GM18907 (cell line): Measurements from ENCODE around the gene PTK7.

ENCODE experiments used
- ATAC-seq: cut with Tn5 transposase; IDR thresholded peaks from one replicate; pipeline ENCODE4 v1.9.1; 2021; ENCODE audit warnings: mild to moderate bottlenecking, moderate library complexity; ENCODE audit not compliant: unreplicated experiment

The PTK7 gene

DNA sequence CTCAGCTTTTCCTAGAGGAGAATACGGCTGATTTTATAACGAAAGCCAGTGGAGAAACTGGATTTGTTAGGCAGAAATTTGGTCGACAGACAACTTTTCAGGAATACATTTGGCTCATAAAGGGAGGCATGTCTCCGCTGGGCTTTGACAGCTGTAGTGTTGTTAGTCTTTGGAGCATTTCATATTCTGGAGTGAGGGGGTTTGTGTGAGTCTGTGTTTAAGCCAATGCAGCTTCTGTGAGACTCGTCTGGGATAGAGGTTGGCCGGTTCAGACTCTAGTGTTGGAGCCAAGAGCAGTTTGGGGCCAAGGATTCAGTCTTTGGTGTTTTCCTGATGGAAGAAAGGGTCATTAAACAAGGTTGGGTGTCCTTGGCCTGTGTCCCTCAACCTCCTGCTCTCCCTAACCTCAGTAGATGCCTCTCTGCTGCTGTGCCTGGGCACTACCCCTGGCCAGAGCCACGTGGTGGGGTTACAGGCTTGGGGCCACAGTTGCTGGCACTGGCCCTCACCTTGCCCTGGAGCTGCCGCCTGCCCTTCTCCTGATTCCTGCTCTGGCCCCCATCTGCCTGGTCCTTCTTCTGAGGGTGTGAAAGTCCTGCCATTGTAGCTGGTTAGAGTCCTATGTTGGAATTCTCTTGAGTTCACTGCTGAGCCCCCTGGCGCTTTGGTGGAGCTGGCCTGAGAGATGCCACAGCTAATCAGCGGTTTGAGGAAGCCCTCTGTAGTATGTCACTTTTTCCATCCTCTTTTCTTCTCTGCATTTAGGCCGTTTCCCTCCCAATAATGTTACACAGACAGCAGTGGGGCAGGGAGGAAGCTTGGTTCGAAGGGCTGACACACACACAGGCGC, 6.9 kb downstream of the PTK7 start:
- no peak for ATAC-seq

DNA sequence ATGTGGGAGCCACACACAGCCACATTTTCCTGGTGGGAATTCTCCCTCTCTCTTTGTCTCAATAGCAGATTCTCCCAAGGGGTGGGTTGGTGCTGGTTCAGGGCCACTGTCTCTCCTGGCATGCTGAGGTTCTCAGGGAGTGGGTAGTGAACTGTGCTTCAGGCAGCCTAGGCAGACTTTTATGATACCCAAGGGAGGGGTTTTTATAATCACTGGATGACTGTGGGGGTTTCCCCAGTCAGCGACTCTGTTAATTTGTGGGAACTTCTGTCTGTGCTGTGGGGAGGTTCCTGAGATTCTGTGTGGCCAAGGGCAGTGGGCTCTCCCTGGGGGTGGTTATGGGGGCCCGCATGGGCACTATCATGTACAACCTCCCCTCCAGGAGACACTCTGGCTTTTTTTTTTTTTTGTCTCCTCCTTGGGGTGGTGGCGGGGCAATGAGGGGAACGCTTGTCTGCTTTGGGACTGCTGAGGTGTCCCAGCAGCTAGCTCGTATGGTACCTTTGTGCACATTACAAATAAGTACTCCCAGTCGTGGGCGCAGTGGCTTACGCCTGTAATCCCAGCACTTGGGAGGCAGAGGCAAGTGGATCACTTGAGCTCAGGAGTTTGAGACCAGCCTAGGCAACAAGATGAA, 10.0 kb downstream of the PTK7 start:
- ATAC-seq, result no peak

DNA sequence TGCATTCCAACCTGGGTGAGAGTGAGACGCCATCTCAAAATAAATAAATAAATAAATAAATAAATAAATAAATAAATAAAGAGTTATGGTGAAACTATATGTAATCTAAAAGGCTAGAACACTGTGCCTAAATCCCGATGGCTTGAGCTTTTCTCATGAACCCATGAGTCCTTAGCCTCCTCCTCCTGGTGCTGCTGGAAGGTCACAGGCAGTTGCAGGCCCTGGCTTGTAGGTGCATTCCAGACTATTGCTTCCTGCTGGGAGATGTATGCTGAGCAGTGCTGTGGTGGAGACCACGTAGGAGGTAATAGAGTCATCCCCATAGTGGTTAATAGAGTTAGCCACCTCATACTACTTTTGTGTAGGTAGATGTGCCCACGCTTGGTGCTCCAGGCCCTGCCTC, 12.5 kb downstream of the PTK7 start:
- no peak for ATAC-seq

DNA sequence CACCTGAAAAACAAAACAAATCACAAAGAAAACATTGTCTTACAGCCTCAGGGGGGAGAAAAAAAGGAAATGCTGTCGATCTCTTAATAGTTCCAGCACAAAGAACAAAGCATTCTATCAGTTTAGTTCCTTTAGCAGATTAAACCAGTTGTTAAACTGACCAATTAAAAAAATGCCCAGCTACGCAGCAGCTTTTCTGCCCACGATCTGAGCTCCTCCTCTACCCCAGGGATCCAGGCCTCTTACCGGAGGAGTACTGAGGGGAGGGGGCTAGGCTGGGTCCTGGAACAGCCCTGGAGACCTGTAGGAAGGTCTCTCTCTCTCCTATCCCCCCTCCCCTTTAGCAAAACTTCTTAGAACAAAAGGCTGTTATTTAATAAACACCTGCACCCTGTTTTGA, 13.4 kb downstream of the PTK7 start:
- ATAC-seq, result no peak

DNA sequence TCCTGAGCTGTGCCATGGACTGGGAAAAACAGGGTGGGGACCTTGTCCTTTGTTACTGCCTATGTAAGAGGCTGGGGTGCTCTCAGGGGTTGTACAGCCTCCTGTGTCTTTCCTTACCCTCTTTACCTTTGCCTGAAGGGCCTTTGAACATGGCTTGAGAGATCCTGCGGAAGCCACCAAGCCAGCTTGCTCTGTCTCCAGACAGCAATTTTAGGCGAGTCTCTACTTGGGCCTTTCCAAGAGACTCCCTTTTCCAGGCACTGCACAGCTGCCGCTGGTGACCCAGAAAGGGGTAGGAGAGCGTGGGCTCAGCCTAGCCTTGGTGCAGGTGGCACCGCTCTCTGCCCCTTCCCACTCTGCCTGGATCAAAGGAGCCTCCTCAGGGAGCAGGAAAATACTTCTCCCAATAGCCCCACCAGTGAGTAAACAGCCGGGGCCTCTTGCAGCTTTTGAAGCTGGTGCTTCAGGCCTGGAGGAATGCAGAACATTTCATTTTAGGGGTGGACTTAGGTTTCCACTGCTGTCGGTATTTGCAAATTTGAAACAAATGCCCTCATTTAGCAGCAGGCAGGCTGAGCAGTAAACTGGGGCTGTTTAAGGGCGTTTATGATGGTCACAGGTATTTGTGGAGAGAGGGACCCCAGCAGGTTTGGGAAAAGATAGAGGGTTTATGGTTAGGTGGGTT, 13.9 kb downstream of the PTK7 start:
- no peak for ATAC-seq

DNA sequence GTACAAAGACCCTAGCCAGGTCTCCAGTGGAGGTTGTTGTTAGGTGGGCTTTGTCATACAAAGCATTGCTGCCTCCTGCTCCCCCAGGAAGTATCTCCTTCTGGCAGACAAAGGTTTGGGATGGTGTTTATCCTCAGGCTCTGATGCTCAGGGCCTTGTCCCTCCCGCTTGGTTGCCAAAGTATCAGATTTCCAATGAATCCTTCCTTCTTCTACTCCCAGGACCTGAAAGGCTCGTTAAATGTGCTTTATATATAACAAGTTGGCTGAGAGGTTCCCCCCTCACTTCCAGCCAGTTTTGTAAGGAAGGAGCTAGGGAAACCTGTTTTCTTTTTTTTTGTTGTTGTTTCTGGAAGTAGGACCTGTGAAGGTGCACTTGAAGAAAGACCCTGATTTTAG, 14.4 kb downstream of the PTK7 start:
- no peak for ATAC-seq

DNA sequence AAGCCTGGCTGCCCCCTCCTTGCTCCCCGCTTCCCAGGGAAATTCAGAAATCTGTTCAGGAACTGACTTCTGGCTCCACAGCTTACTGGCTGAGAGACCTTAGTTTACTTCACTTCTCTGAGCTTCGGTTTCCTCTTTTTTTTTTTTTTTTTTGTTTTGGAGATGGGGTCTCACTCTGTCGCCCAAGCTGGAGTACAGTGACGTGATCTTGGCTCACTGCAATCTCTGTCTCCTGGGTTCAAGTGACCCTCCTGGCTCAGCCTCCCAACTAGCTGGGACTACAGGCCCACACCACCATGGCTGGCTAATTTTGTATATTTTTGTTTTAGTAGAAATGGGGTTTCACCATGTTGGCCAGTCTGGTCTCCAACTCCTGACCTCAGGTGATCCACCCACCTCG, 14.9 kb downstream of the PTK7 start:
- no peak for ATAC-seq

DNA sequence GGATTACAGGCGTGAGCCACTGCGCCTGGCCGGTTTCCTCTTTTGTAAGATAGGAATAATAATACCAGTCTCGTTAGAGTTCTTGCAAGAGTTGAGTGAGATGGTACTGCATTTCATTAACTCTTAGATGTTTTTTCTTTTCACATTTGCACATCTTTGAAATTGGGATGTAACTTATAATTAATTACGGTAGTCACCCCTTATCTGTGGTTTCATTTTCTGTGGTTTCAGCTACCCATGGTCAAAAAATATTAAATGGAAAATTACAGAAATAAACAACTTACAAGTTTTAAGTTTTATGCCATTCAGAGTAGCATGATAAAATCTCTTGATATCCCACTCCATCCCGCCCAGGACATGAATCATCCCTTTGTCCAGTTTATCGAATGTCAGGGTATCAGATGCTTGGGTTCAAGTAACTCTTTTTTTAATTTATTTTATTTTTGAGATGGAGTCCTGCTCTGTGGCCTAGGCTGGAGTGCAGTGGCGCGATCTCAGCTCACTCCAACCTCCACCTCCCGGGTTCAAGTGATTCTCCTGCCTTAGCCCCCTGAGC, 15.4 kb downstream of the PTK7 start:
- ATAC-seq, result no peak

DNA sequence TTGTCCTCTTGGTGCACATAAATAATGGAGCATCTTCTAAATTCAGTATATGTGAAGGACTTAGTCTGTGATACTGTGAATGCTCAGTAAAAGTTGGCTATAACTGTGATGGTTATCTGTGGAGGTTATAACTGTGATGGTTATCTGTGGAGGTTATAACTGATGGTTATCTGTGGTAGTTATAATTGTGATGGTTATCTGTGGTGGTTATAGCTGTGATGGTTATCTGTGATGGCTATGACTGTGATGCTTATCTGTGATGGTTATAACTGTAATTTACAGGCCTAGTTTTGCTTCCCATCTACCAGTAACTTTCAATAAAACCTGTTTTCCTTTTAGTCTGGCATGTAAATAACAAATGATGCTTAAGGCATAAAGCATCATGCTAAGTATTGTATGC, 16.5 kb downstream of the PTK7 start:
- ATAC-seq, result no peak

DNA sequence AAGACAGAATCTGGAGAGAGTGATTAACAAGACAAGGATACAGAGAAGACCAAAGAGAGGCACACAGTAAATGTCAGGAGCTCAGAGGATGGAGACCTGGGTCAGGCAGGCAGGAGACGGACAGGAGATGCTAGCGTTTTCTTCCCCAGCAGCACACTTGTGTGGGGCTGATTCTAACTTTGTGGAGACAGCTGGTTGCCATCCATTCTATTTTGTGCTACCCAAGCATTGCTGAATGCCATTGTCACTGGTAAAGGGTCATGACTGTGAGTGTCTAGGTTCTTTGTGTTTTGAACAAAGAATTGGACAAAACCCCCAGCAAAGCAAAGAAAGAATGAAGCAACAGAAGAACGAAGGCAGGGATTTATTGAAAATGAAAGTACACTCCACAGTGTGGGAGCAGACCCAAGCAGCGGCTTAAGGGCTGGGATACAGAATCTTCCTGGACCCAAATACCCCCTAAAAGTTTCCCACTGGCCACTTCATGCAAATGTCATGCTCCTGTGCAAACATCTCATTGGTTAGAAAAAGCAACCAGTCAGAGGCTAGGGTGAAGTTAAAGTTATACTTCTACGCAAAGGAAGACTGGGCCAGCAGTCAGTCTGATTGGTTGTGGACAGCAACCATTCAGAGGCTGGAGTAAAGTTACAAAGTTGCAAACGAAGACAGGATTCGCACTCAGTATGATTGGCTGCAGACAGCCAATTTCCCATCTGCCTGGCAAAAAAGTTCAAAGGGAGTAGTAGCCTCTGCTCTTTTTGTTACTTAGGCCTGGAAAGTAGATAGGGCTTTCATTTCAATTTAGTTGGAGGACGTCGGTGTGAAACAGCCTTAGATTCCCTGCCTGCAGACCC, 17.5 kb downstream of the PTK7 start:
- no peak for ATAC-seq

DNA sequence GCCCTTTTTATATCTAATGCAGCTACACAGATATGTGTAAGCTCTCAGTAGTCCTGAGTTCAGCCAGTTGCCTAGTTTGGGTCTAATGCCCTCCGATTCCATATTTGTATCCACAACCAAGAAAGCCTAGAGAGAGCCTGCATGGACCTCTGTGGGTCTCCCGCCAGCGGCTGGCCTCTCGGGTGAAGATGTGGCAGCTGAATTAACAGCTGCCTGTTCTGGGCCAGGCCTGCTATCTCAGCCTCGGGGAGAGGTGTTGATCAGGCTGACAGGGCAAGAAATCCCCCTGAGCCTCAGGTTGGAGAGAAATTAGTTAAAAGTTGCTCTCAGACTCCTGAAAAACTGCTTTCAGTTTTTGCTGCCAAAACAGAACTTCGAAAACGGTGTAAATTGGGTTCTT, 19.8 kb downstream of the PTK7 start:
- no peak for ATAC-seq

DNA sequence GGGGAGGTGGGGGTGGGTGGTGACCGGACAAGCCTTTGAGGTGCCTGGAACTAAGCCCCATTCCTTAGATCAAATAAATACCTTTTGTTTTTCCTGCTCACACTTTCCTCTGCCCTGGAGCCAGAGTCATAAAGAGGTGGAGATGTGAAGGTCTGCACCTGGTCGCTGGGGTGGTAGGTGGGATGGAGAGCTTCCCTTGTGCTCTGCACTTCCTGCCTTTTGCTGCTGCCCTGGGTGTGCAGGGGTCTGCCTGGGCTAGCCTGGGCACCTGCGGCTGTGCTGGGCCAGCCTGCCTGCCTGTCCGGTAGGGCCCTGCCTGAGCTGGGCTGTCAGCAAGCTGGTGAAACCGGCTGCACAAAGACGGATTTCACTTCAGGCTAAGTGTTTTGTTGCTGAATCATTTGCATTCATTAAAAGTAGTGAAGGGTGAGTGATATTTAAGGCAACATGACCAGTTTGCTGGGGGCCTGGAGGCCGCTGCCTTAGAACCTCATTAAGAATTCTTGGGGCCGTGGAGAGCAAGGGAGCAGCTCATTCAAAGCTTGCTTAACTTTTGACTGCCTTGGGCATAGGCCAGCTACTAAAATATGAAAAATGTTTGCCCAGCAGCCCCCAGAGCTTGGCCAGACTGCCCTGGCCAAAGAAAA, 20.5 kb downstream of the PTK7 start:
- ATAC-seq, result no peak

DNA sequence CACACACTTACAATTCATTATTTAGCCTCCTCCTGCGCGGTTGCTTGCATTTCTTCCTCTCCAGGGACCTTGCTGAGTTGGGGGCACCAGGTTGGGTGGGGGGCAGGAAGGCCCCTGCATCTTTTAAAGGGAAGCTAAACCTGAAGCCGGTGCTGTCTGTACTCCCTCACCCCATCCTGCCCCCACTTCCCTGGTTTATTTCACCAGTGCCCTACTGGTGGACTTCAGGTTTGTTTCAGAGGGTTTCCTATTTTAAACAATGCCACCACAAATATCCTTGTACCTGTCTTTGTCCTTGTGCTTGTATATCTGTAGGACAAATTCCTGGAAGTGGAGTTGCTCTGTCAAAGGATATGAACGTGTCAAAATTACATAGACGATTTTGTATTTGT, 21.0 kb downstream of the PTK7 start:
- no peak for ATAC-seq

DNA sequence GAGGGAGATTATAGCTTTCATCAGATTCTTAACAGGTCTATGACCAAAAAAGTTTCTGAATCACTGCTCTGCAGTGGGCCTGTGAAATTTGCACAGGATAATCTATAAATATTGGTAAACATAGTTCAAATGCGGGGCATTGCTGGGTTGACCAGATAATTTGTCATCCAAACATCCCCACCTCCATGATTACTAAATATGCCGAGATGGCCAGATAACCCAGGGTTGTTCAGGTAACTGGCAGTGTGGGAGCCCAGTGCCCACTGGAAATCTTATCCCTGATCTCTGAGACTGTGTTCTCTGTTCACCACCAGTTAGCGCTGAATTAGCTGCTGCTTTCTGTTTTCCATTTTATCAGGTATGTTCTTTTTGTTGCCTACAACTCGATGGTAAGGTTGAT, 21.4 kb downstream of the PTK7 start:
- no peak for ATAC-seq

DNA sequence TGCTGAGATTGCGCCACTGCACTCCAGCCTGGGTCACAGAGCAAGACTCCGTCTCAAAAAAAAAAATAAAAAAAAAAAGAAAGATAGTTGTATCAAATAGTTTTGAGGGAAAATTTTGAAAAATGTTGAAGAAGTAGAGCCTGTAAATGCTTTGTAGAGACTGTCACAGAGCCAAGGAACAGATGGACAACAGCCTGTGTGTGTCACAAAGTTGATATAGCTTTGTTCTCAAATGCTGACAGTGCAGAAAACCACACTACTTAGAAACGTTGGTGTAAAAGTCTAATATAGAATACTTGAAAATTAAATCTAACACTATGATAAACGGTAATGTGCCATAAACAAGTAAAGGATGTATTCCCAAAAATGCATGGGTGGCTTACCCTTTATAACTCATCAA, 25.4 kb downstream of the PTK7 start:
- no peak for ATAC-seq

DNA sequence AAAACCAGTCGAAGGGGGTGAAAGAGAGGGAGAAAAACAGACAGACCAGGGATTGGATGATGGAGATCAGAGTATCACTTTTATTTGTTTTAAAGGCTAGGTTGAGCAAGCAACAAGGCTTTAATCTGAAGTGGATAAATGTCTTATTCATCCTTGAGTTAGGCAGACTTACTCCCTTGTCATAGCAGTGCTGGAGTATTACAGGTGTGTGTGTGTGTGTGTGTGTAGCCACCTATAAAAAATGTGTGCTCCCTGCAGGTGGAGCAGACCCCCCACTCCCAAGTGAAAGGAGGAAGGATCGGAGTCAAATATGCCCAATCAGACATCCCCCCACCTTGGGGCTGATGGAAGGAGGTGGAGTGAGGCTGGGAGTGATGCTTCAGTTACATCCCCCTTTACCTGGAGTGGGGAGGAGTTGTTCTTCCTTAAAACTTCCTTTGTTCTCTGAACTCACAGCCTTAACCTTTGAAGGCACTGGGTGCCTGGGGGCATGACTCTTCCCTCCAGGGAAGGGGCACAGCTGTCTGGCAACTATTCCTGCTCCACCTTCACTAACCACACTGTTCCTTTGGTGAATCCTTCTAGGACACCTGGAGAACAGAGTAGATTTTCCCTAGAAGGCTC, 27.3 kb downstream of the PTK7 start:
- ATAC-seq, result no peak

DNA sequence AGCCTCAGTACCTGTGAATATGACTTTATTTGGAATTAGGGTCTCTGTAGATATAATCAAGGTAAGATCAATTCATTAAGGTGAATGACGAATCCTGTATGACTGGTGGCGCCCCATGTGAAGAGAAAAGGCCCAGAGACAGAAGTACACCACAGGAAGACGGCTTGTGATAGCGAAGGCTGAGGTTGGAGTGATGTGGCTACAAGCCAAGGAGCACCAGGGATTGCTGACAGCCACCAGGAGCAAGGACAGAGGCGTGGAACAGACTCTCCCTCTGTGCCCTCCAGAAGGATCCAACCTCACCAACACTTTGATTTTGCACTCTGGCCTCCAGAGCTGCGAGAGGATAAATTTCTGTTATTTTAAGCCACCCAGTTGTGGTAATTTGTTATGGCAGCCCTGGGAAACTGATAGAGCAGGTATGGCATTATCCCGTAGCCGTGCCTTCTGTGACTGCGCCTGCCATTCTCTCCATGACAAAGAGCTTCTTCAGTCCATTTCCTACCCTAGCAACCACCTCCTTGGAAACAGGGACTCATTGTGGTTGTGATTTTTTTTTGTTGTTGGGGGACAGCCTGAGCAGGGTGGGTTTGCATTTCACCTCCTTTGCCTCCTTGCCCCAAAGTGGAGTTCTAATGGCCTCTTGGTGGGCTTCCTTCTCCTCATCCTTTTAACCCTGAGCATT, 29.6 kb downstream of the PTK7 start:
- no peak for ATAC-seq

DNA sequence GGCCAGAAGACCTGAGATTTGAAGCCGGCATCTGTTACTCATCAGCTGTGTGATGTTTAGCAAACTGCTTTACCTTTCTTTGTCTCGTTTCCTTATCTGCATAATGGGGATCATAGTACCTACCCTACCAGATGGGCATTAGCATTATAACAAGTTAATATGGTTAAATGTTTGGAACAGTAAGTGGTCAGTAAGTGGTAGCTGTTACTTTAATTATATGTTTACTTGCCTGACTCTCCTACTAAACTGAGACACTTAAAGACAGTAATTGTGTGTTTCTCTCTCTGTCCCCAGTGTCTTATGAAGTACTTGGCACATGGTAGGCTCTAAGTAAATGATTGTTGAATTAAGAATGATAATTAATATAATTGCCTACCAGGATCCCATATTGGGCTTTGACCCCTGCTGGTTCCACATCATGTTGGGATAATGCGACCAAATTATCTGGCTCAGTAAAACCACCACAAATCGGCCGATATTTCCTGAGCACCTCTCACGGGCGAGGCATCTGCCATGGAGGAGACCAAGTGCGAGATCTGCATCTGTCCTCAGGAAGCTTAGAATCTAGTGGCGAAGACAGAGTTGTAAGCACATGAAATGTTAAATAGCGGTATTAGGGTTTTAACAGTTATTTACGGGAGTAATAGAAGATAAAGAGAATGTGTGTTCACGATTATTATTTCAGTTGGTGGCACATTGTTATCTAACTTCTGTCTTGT, 31.4 kb downstream of the PTK7 start:
- ATAC-seq, result no peak
